Cortex of kidney (tissue), 1 donor: ENCODE results near the gene GOLT1A.

Experiments used
- DNase-seq: peaks from one replicate; lab custom pipeline; 2025; lab: John Stamatoyannopoulos, UW

The GOLT1A gene

DNA sequence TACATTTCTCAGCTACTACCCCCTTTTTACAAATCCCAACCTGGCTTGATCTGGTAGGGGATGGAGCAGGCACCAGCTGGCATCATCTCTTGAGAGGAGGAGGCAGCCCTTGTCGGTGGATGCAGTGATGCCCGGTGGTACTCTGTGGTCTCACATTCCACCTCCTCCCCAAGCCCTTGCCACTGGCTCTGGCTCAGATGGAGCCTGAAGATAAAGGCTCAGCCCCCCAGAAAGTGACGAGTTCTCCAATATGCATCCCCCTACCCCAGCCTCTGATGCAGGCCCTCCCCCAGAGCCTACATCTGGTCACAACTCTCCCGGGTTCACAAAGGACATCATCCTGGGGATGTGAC, 3.8 kb upstream of the GOLT1A start:
- DNase-seq: no peak

DNA sequence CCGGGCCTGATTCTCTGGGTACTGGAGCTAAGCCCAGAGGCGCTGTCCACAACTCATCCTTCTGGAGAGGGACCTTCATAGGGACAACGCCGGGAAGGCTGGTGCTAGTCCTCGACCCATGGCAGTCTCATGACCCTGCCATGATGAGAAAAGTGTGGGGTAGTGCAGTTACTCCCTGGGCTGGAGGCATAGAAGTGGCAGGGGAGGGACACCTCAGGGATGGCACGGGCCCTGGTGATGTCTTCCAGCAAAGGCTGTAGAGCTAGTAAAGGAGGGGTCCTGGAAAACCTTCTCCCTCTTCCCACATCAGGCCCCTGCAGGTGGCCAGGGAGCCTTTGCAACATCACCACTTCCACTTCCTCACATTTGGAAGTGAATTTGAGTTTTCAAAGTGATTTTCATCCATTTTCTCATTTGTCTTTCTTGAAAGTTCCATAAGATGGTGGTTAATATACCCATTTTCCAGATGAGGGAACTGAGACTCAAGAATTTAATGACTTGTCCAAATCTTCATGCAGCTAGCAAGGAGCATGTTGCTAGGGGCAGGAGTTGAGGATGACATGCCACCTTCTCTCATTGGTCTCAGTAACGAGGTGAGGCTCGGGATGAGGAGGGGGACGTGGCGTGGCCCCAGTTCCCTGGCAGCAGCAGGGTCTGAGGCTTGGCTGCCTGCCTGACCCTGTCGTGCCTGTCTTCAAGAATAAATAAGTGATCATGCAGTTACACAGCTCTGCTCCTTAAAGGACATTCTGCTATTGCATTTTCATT, 3.3 kb upstream of the GOLT1A start:
- no peak for DNase-seq

DNA sequence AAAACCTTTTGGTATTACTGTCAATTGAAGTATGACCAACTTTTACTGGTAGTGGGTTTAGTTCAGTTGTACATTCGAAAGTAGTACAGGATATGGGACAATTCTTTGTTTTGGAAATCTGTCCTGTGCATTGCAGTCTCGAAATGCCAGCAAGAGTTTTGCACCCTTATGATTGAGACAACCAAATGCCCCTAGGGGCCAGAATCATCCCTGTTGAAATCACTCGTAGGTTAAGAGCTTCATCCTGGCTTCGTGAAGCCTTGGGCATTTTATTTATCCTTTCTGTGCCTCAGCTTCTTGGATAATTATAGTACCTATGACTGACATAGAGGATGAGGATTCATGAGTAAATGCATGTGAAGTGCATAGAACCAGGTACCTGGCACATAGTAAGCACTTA, 2.4 kb upstream of the GOLT1A start:
- no peak for DNase-seq

DNA sequence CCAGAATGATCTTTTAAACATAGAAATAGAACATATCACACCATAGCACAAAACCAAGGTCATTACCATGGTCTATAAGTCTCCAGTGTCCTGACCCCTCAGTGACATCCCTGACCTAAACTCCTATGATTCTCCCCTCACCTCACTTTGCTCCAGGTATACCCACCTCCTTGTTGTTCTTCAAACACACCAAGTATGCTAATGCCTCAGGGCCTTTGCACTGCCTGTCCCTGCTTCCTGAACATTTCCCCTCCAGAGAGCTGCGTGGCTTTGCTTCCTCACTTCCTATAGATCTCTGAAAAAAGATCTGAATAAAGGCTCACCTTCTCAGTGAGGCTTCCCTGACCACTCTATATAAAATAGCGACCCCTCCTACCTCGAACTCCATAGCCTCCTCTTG, 1.1 kb downstream of the GOLT1A start:
- no peak for DNase-seq

DNA sequence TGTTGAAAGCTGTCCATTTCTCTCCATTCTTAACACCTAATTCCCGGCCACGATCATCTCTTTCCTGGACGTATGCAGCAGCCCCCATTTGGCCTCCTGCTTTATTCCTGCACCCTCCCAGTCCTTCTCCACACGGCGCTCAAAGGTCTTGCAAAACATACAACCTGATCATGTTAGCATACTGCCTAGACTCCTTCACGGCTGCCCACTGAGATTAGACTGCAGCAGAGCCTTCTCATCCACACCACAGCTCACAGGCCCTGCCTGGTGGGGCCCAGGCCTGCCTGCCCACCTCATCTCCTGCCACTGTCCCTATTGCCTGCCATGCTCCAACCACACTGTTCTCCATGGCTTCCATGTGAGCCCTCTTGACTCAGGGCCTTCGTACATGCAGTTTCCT, 2.7 kb downstream of the GOLT1A start:
- DNase-seq: no peak

DNA sequence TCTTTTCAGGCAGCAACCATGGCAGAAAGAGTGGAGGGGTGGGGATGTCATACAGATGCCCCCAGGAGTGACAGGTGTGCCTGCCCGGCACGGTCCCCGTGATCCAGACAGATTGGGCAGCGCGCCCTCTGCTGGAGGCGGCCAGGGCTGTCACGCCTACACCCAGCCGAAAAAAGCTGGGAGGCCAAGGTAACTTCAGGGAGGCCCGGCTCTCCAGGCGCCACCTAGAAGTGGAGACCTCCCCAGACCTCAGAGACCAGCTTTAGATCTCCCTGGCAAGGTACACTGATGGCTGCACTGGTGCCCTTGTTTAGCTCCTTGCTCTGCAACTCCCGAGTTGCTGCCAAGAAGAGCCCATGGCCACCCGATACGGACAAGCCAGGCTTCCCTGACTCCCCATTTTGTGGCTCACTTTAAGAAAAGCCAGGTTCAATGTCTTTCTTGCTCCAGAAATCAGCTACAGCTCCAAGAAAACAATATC, 6.6 kb downstream of the GOLT1A start:
- DNase-seq: no peak

DNA sequence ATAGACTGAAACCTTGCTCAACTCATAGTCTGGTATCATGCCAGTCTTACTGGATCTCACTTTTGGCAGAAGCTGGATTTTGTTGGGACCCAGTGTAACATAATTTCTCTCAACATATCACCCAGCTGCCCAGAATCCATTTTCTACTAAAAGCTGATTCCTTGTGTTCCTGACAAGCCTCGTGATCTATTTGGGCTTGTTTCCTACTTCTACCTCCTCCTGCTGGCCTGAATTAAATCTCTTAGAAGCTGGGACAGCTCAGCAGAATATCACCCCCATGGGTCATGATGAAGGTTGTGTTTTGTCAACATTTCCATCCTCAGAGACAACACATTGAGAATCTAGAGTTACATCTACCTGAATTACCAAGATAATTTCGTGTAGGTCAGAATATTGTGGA, 7.7 kb downstream of the GOLT1A start:
- DNase-seq: no peak

DNA sequence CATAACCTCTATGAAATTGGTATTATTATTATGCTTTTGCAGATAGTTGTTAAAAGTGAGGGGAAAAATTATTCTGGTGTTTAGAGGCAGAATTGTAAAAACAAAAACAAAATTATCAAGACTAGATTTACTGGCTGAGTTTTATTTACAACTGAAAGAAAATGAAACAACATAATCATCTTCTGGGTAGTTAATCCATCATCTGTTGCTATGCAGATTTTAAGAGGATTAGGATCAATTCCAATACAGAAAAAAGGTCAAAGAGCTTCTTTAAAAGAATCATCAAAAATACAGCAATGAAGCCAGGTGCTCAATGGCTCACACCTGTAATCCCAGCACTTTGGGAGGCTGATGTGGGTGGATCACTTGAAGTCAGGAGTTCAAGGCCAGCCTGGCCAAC, 8.3 kb downstream of the GOLT1A start:
- no peak for DNase-seq

DNA sequence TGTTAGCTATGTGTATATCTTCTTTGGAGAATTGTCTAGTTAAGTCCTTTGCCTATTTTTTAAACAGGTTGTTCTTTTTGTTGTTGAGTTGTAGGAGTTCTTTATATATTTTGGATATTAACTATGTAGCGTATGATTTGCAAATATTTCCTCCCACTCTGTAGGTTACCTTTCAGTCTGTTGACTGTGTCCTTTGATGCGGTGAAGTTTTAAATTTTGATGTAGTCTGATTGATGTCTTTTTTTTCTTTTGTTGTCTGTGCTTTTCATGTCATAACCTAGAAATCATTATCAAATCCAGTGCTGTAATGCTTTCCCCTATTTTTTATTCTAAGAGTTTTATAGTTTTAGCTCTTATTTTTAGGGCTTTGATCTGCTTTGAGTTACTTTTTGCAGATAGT, 8.8 kb downstream of the GOLT1A start:
- DNase-seq: no peak

DNA sequence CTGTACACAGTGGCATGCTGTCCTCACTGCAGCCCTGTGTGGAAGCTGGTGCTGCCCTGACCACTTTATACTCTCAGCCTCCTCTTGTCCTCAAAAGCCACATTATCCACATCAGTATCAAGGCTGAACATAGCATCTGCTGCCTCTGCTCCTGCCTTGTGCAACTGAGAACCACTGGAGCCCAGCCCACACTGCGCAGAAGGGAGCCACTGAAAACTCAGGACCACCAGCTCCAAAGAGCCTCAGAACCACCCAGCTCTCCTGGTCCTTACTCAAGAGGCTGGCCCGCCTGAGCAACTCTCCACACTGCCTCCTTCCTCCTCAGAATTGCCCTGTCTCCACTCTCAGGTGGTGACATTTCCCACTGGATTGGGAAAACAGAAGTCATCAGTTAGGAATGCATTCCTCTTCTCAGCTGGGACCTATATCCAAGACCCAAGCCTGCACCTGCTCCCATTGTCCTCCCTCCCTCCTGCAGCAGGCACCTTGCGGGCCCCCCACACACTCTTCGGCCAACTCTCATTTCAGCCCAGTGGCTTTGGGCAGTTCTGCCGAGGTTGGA, 10.5 kb downstream of the GOLT1A start:
- no peak for DNase-seq

DNA sequence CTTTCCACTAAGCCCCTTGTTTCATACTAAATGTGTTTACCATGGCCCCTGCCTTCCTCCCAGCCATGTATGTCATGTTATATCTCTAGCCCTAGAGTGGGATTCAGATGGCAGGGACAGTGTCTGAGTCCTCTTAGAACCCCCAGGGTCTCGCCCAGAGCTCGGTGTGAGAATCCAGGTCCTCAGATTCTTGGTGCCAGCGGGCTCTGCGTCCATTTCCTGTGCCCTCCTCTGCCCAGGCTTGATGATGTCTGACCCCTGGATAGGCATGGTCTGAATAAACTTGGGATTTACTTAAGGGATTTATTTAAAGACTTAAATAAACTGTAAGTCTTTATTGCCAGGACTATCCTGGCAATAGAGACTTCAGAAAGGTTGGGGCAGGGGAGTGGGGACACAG, 11.3 kb downstream of the GOLT1A start:
- no peak for DNase-seq

DNA sequence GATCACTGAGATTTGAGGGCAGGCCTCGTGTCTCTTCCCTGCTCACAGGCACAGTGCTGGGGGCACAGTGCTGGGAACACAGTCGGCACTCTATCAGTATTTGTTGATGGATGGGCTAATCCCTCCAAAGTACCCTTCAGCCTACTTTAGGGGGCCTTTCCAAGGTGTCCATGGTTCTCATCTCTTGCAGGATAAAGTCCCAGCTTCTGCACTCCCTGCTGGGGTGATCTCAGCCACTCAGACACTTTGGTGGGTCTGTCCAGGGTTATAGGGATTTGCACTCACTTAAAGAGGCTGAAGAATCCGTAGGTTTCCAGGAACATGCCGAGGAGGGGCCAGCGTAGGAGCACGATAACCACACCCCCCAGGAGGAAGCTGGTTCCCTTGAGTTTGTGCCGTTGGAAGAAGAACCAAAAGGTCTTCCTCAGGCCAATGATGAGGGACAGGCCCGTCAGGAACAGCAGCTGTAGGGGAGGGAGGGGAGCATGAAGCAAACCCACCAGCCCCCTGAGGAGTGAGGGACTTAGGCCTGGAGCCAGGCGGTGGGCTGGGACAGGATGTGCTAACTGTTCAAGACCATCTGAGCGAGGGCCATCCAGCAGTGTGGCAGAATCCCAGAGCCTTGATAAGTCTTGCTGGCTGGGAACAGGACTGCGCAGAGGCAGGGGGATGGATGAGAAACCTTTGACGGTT, 12.3 kb downstream of the GOLT1A start:
- DNase-seq: no peak

DNA sequence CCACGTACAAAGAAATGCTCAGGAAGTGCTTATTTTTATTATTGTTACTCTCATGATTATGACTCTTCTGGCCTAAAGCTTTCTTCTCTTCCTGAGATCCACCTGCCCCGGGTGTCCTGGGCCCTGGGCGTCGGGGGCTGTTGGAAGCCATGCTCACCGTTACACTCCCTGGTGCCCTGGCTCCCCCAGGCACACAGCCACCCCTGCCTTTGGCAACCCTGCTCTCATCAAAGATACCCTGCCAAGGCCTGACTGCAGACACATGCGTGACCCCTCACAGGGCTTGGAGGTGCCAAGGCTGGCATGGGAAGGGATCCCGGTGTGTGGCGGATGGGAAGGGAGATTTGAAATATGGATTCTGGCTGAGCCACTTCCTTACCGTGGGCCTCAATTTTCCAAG, 14.2 kb downstream of the GOLT1A start:
- DNase-seq: no peak

DNA sequence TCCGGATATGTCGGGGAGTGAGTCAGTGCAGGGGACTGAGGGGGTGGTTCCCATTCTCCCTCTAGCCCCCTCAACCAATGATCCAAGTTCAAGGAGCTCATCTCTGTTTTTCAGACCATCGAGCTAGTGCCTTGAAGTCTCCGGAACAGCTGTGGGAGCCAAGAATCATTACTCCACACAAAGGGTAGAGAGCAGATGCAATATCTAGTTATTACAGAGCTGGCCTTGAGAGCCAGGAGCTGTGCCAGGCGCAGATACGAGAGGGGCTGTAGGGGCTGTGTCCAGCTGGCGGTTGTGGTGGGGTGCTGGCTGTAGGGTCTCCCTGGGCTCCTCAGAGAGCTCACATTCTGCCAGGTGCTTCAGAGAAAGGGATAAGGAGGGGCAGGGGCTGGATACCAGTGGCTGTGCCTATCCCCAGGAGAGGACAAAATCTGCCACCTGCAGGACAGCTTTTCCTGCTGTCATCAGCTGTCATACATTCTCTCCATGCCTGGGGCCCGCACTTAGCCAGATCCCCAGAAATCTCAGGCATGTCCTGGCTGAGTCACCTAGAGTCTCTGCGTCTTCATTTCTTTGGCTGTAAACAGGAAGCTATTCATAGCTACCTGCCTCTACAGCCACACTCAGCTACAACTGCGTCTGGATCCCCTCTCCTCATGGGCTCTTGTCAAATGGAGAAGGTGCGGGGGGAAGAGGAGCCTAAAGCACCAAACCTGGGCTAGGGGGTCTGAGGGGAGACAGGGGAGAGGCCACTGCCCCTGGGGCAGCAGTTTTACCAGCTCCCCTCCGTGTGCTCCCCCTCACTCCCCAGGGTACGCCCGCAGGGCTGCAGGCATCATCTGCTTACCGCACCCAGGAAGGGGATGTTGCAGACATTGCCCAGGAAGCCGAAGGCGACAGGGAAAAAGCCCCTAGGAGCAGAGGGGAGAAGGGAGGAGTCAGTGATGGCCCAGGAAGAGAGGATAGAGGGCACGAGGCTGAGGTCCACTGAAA, 15.1 kb downstream of the GOLT1A start:
- no peak for DNase-seq

DNA sequence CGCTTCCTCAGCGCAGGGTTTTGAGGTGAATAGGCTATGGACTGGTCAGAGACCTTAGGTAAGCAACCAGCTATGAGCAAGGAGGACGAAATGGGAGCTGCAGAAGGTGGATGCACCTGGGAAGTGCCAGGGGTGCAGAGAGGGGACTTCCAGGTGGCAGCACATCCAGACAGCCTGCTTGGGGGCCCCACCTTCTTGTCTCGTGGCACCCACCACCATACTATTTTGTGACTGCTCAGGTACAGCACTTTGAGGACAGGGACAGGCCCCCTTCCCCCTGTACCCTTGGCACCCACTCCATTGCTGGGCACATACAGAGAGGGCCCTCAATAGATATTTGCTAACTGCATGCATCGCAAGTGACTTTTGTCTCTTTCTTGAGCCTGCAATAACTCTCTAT, 16.7 kb downstream of the GOLT1A start:
- DNase-seq: no peak

DNA sequence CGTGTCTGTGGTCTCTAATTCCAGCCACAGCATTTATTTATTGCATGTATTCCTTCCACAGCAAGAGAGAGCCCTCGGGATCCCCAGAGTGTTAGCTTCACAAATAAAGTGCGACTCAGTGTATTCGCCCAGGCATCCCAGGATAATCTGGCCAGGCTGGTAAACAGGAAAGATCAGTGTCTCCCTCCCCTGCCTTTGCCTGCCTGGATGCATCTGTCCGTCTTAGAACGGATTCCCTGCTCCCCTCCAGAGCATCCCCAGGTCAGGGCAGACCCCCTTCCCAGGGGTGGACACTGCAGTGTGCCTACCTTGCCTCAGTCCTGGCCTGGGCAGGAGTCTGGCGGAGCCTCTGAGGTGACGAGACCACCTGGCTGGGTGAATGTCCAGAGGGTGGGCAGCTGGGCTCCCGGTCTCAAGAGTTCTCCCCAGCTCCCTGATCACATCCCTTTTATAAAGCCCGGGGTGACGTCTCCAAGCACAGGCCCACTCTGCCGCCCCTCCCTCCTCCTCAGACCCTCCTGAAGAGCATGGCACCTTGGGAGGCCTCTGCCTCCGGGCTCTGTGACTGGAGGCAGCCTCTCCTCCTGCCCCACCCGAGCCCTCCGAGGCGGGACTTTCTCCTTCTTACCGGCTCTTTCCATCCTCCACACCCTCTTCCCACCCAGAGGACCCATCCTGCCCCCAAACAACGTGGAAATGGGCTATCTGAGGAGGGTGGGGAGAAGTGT, 17.6 kb downstream of the GOLT1A start, which contains the start of gene KISS1:
Gene KISS1, minus strand, starts transcription at position 424 of the 728 bp plus-strand sequence. CDS start 3,615 bp downstream, outside the sequence.
- no peak for DNase-seq

DNA sequence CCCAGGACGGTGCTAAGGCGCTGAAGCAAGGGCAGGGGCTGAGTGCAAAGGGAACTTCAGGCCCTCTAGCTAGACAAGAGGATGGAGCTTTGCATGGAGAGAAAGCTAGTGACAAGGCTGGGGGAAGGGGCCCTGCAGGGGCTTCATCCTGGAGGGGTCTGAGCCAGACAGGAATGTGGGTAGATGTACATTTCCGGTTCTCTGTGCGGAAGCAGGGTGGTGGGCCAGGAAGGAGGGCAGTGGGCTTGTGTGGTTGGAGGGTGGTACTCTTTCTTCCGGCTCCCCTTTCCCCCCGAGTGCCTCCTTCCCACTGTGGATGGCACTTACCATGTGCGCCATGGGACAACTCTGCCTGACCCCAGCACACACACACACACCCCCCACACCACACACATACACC, 19.0 kb downstream of the GOLT1A start:
- DNase-seq: no peak

DNA sequence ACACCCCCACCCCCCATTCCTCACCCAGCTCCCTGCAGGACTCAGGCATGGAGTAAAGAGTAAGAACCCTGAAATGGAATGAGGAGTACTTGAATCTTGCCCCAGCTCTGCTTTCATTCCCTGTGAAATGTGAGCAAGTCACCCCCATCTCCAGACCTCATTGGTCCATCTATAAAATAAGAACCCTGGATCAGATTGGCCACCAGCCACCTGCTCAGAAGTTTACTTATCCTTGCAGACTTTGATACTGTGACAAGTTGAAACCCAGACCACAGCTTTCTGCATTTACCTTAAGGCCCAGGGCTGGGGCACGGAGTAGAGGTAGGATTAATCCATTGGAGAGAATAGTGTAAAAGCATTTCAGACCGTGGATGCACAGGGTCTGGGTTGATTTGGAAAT, 19.7 kb downstream of the GOLT1A start:
- no peak for DNase-seq

DNA sequence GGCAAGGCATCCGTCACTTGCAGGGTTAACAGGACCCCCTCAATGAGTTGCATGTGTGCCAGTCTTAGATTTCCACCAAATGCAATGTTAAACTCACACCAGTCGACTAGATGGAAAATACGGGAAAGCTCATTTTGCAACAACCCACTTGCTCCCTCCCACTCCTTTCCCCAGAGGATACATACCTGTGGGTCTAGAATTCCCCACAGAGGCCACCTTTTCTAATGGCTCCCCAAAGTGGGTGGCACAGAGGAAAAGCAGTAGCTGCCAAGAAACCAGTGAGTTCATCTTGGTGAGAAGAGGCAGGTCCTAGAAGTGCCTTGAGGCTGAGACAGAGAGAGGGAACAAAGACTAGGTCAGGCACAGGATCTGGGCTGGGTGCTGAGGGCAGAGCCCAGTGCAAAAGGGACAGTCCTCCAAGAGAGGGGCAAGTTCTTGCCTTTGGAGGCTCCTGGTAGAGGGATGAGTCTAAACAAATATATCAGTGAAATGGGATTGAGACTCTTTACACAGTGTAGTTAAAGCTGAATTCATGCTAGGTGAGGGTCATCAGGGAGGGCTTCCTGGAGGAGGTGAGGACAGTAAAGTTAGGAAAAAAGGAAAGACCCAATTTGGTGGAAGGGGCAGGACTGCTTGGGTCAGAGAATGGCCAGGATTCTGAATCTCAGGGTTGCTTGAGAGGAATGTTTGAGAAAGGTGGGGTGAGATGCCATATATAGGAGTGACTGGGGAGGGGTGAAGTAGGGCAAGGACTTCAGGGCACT, 21.0 kb downstream of the GOLT1A start:
- no peak for DNase-seq

DNA sequence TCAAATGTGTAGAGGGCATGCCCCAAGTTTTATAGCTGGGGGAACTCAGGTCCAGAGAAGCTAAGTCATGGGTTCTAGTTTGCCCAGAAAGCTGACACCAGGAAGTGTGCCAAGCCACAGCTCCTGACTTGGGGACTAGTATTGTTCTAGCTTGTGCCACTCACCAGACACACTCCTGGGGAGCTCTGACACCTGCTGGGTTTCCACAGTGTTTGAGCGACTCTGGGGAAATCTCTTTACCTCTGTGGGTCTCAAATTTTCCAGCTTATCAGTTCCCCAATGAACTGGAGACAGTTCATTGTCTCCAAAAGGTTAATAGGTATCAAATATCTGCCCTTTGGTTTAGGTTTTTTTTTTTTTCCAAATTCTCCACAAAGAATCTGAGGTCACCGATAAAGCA, 21.7 kb downstream of the GOLT1A start:
- no peak for DNase-seq

DNA sequence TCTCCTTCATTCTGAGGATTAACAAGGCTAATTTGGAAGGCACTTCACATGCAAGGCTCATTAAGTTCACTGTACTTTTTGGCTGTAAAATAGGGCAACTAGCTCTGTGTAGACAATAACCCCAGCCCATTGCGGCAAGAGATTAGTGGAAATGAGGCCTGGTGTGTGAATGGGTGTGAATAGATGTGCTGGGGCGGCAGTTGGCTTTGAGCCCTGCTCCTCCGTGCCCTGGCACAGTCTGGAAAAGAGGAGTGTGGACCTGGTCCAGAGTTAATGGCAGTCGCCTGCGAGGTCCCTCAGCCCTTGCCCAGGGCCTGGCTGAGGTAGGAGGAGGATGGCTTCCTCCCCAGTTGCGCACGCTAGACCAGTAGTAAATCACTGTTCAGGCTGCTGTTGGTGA, 22.3 kb downstream of the GOLT1A start:
- DNase-seq: no peak
